Measurements from ENCODE around the gene COL19A1. TPM values are rescaled to one million over a fixed set of nuclear protein-coding genes. Genes with fewer than 3 reads are reported as not detected.

Gene COL19A1
- polyA plus RNA-seq, 1 donor (not counting 4 experiments of a cell fraction or from before 2014, with no cell fraction given), result not detected

DNA sequence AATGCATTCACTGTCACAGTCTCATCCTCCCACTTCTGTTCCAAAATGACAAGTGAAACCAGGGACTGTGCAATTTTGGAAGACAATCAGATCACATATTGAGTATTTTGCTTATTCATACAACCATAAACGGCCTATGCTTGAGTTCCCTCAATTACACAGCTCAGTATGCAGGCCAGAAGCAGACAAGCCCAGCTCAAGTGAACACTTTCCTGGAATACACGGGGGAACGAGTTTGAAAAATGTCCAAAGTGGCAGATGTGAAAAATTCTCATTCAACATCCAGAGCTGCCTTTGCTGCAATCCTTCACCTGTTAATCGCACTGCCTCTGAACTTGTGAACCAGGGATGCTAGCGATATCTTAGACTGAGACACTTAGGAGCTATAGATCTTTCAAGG is 246.4 kb downstream of the COL19A1 start:
- Histone ChIP-seq H3K4me3 (ENCODE audit: control insufficient read depth in 2 of 3, extremely low read depth in 1 of 3, insufficient read depth in 2 of 3, low read depth in 1 of 3, low read length in 3 of 3) (no peak overlapping the region), H3K79me2 (ENCODE audit: control insufficient read depth, insufficient read depth, low read length) (no peaks in the 10 kb centered on the region), H3K27ac (ENCODE audit: control insufficient read depth, insufficient read depth, low read length) (no peak overlapping the region), H3K9me1 (ENCODE audit: control insufficient read depth, extremely low read depth, insufficient read depth, low read length) (no peaks in the 10 kb centered on the region), H3K4me2 (ENCODE audit: control insufficient read depth, extremely low read depth, insufficient read depth, low read depth, low read length) (no peak overlapping the region), H3K36me3 (ENCODE audit: control insufficient read depth in 2 of 2, extremely low read depth in 1 of 2, insufficient read depth in 2 of 2, low read length in 2 of 2) (no peaks in the 10 kb centered on the region), H4K20me1 (ENCODE audit: control insufficient read depth, extremely low read depth, insufficient read depth, low read length) (no peaks in the 10 kb centered on the region), H2AFZ (ENCODE audit: control insufficient read depth, low read length) (no peak overlapping the region), H3K4me1 (ENCODE audit: control insufficient read depth, extremely low read depth, insufficient read depth, low read length) (no peaks in the 10 kb centered on the region), H3K9ac (ENCODE audit: control insufficient read depth, extremely low read depth, insufficient read depth, low read length) (no peak overlapping the region), H3K27me3 (ENCODE audit: control insufficient read depth, extremely low read depth, insufficient read depth, low read length) (no peaks in the 10 kb centered on the region), H3K9me3 (ENCODE audit: control insufficient read depth, low read depth, low read length) (no peaks in the 10 kb centered on the region)
- dilution Hi-C loops (cut with MboI; ENCODE audit: extremely low pct_ligation_motif_present, low sequenced_read_pairs), result no loop called here
- FAIRE-seq (no peak), DNase-seq (ENCODE audit: low read depth, low spot score) (no peak)
- no peak for TF ChIP-seq EZH2 (IDR thresholded peaks at IDR 0.05; ENCODE audit: low read length)
- TF ChIP-seq, protein P1, sequence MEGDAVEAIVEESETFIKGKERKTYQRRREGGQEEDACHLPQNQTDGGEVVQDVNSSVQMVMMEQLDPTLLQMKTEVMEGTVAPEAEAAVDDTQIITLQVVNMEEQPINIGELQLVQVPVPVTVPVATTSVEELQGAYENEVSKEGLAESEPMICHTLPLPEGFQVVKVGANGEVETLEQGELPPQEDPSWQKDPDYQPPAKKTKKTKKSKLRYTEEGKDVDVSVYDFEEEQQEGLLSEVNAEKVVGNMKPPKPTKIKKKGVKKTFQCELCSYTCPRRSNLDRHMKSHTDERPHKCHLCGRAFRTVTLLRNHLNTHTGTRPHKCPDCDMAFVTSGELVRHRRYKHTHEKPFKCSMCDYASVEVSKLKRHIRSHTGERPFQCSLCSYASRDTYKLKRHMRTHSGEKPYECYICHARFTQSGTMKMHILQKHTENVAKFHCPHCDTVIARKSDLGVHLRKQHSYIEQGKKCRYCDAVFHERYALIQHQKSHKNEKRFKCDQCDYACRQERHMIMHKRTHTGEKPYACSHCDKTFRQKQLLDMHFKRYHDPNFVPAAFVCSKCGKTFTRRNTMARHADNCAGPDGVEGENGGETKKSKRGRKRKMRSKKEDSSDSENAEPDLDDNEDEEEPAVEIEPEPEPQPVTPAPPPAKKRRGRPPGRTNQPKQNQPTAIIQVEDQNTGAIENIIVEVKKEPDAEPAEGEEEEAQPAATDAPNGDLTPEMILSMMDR (optimal IDR thresholded peaks at IDR 0.05 in 1 of 3, IDR thresholded peaks at IDR 0.05 in 1 of 3, conservative IDR thresholded peaks at IDR 0.05 in 1 of 3; ENCODE audit: extremely low read depth in 1 of 3, insufficient read depth in 2 of 3, low read length in 3 of 3), result no peak

DNA sequence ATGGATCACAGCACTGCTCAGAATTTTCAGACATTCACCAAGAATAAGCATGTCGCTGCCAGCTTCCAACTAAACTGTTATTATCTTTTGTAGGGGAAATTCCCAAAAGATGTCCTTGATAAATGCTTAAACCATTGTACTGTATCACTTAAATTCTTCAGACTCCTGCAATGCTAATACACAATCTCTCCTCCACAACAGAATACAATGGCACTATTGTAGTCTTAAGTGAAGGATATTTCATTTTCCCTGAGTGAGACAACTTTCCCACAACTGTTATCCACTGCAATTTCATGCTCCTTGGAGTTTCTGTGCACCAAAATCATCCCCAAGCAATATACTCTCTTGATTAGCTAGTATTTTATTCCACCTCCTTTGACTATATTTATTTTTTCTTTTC is 246.8 kb downstream of the COL19A1 start:
- H3K4me1 ChIP-seq (ENCODE audit: control insufficient read depth, extremely low read depth, insufficient read depth, low read length), result no peaks in the 10 kb centered on the region
- H3K27ac ChIP-seq (ENCODE audit: control insufficient read depth, insufficient read depth, low read length), result no peak overlapping the region
- H3K9ac ChIP-seq (ENCODE audit: control insufficient read depth, extremely low read depth, insufficient read depth, low read length), result no peak overlapping the region
- no peak overlapping the region for H3K4me2 ChIP-seq (ENCODE audit: control insufficient read depth, extremely low read depth, insufficient read depth, low read depth, low read length)
- no peak for TF ChIP-seq EZH2 (IDR thresholded peaks at IDR 0.05; ENCODE audit: low read length)
- TF ChIP-seq, protein P1 (optimal IDR thresholded peaks at IDR 0.05 in 1 of 3, IDR thresholded peaks at IDR 0.05 in 1 of 3, conservative IDR thresholded peaks at IDR 0.05 in 1 of 3; ENCODE audit: extremely low read depth in 1 of 3, insufficient read depth in 2 of 3, low read length in 3 of 3), result no peak
- no peaks in the 10 kb centered on the region for H3K36me3 ChIP-seq (ENCODE audit: control insufficient read depth in 2 of 2, extremely low read depth in 1 of 2, insufficient read depth in 2 of 2, low read length in 2 of 2)
- DNase-seq (ENCODE audit: low read depth, low spot score), result no peak
- no peaks in the 10 kb centered on the region for H3K9me3 ChIP-seq (ENCODE audit: control insufficient read depth, low read depth, low read length)
- no peak overlapping the region for H2AFZ ChIP-seq (ENCODE audit: control insufficient read depth, low read length)
- H3K4me3 ChIP-seq (ENCODE audit: control insufficient read depth in 2 of 3, extremely low read depth in 1 of 3, insufficient read depth in 2 of 3, low read depth in 1 of 3, low read length in 3 of 3), result no peak overlapping the region
- no peaks in the 10 kb centered on the region for H3K79me2 ChIP-seq (ENCODE audit: control insufficient read depth, insufficient read depth, low read length)
- H3K27me3 ChIP-seq (ENCODE audit: control insufficient read depth, extremely low read depth, insufficient read depth, low read length), result no peaks in the 10 kb centered on the region
- no peak for FAIRE-seq
- H3K9me1 ChIP-seq (ENCODE audit: control insufficient read depth, extremely low read depth, insufficient read depth, low read length), result no peaks in the 10 kb centered on the region
- dilution Hi-C loops (cut with MboI; ENCODE audit: extremely low pct_ligation_motif_present, low sequenced_read_pairs), result no loop called here
- H4K20me1 ChIP-seq (ENCODE audit: control insufficient read depth, extremely low read depth, insufficient read depth, low read length), result no peaks in the 10 kb centered on the region

All from keratinocyte (primary cell).